ENCODE measurements around the gene FYB1.
A peak's percentile ranks its signal among the peaks of the same experiment; 100 is the strongest.

GRCh38 chr5:39164016-39164415 is 55.3 kb downstream of the FYB1 start:
- TF ChIP-seq FOXM1 (IDR thresholded peaks at IDR 0.05; ENCODE audit: borderline replicate concordance, low read depth) (no peak), ZBTB7A (IDR thresholded peaks at IDR 0.05; ENCODE audit: low read depth) (no peak), EGR1 (IDR thresholded peaks at IDR 0.05) (no peak), TAF1 (IDR thresholded peaks at IDR 0.05; ENCODE audit: low read depth) (no peak), RAD21 (IDR thresholded peaks at IDR 0.05; ENCODE audit: low read depth) (no peak), TCF12 (IDR thresholded peaks at IDR 0.05; ENCODE audit: low read depth) (no peak), USF1 (IDR thresholded peaks at IDR 0.05) (peak; percentile 89), CEBPB (IDR thresholded peaks at IDR 0.05) (no peak)
- TF ChIP-seq, protein P1, sequence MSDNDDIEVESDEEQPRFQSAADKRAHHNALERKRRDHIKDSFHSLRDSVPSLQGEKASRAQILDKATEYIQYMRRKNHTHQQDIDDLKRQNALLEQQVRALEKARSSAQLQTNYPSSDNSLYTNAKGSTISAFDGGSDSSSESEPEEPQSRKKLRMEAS (IDR thresholded peaks at IDR 0.05), result peak; percentile 34; the same call in 1 of the 2 replicates

Measured in Ishikawa (cell line).